ENCODE data around the gene ANKRD33B. TPM values are rescaled to one million over a fixed set of nuclear protein-coding genes. Genes with fewer than 3 reads are reported as not detected.

ANKRD33B gene
- total RNA-seq, 1 experiment from 2014 or later: 6.9 TPM

DNA sequence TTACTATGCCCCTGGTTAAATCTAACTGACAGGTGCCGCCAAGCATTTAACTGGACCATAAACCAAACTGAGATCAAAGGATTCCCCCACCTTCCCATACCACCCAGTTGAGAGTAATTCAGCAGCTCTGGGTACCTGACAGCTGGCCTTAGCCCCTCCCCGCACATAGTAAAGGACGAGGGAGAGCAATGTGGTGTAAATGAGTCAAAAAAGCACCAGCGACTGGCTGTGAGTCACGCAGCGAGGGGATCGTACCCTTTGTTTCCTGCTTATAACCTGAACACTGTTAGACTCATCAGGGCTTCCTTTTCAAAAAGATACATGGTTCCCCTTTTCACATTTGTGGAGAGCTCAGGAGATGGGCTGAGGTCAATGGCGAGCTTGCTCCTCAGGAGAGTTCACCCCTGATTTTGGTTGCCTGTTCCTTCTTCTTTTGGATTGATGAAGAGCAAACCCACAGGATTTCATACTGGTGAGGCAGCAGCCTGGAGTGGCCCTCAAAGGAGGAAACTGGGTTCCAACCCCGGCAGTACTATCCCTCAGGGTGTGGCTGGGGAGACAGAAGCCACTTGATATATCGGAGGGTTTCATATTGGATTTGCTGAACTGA lies 71.5 kb downstream of the ANKRD33B start:
- Histone ChIP-seq H3K4me1 (ENCODE audit: insufficient read depth, low read length) (peaks cover 19% of the 10 kb centered on the region; the same call in 1 of the 2 replicates), H3K23me2 (ENCODE audit: insufficient read length, low read depth, low read length, poor library complexity, severe bottlenecking) (peaks cover 5% of the 10 kb centered on the region), H3K23ac (ENCODE audit: insufficient read length, low read depth, low read length) (no peak overlapping the region), H4K91ac (ENCODE audit: insufficient read length, low read depth, low read length) (no peak overlapping the region), H3K27ac (ENCODE audit: insufficient read length, low read depth, low read length) (no peak overlapping the region), H3K27me3 (ENCODE audit: insufficient read depth, low read length) (no peaks in the 10 kb centered on the region), H3K14ac (ENCODE audit: insufficient read depth, low read length) (no peak overlapping the region), H4K20me1 (ENCODE audit: control insufficient read depth, insufficient read depth, insufficient read length) (no peaks in the 10 kb centered on the region), H3K18ac (ENCODE audit: insufficient read length, low read depth, low read length) (no peak overlapping the region), H4K8ac (replicated peaks; ENCODE audit: insufficient read length, low read depth, low read length) (no peak overlapping the region), H2BK12ac (ENCODE audit: insufficient read length, low read depth, low read length) (no peak overlapping the region), H3K9me3 (ENCODE audit: control insufficient read depth, low read depth, low read length) (no peaks in the 10 kb centered on the region), H2BK20ac (ENCODE audit: low read depth, low read length, poor library complexity, severe bottlenecking) (no peak overlapping the region), H2BK5ac (ENCODE audit: insufficient read length, low read length) (no peak overlapping the region), H2AK5ac (ENCODE audit: insufficient read length, low read length) (no peak overlapping the region), H4K5ac (ENCODE audit: insufficient read length, low read depth, low read length) (no peak overlapping the region), H3K79me2 (ENCODE audit: insufficient read depth, low read length) (peaks cover 3% of the 10 kb centered on the region; the same call in 1 of the 2 replicates), H2AFZ (ENCODE audit: low read length) (no peak overlapping the region), H2BK15ac (ENCODE audit: low read depth, low read length) (no peak overlapping the region), H3K79me1 (ENCODE audit: insufficient read depth, low read depth, low read length, poor library complexity, severe bottlenecking) (no peaks in the 10 kb centered on the region), H3K4ac (ENCODE audit: low read depth, low read length) (no peak overlapping the region), H3T11ph (ENCODE audit: low read length) (no peak overlapping the region), H3K4me2 (ENCODE audit: insufficient read depth, insufficient read length, low read length) (no peak overlapping the region), H2BK120ac (ENCODE audit: low read depth, low read length, poor library complexity, severe bottlenecking) (no peak overlapping the region), H3K9ac (ENCODE audit: extremely low read depth, insufficient read length, low read length) (no peak overlapping the region), H3K56ac (ENCODE audit: insufficient read length, low read depth, low read length) (no peak overlapping the region)
- TF ChIP-seq, protein P1, sequence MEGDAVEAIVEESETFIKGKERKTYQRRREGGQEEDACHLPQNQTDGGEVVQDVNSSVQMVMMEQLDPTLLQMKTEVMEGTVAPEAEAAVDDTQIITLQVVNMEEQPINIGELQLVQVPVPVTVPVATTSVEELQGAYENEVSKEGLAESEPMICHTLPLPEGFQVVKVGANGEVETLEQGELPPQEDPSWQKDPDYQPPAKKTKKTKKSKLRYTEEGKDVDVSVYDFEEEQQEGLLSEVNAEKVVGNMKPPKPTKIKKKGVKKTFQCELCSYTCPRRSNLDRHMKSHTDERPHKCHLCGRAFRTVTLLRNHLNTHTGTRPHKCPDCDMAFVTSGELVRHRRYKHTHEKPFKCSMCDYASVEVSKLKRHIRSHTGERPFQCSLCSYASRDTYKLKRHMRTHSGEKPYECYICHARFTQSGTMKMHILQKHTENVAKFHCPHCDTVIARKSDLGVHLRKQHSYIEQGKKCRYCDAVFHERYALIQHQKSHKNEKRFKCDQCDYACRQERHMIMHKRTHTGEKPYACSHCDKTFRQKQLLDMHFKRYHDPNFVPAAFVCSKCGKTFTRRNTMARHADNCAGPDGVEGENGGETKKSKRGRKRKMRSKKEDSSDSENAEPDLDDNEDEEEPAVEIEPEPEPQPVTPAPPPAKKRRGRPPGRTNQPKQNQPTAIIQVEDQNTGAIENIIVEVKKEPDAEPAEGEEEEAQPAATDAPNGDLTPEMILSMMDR (conservative IDR thresholded peaks at IDR 0.05): no peak
- WGBS (ENCODE audit: extremely low coverage, insufficient read length, low lambda C conversion rate): no CpG with 5 or more reads among the region's 10 CpGs
- H3K27me3 Mint-ChIP-seq (ENCODE audit: low read depth): peaks cover 11% of the 10 kb centered on the region
- DNase-seq: no peak
- H3K4me1 Mint-ChIP-seq: peaks cover 60 to 61% of the 10 kb centered on the region in 2 experiments
- H3K36me3 Mint-ChIP-seq (ENCODE audit: insufficient read depth in 1 of 3, low read depth in 3 of 3): peaks cover 0 to 5% (median 0%) of the 10 kb centered on the region in 3 experiments; a peak in 3 of 7 replicates
- H3K4me3 Mint-ChIP-seq: no peak overlapping the region
- H3K9me3 Mint-ChIP-seq: peaks cover 3 to 5% of the 10 kb centered on the region in 2 experiments; a peak in 3 of 5 replicates
- peak overlapping the region; percentile 33 to 51 (median 38); a peak in 4 of 7 replicates for H3K27ac Mint-ChIP-seq
